Vagina (tissue), 2 donors: ENCODE results near the gene ZBED1. TPM values are rescaled to one million over a fixed set of nuclear protein-coding genes. Genes with fewer than 3 reads are reported as not detected.
A peak's percentile ranks its signal among the peaks of the same experiment; 100 is the strongest.

Experiments
- DNase-seq, 2 donors: peaks; one replicate each; pipeline ENCODE4 v3.0.0-alpha.2; 2017; ENCODE audit errors: extremely low spot score in 2 of 2
- H3K27ac ChIP-seq: fragments of 200-600 bp; sonication (generic); one replicate; pipeline ENCODE4 v1.5.1; 2019
- H3K27me3 ChIP-seq: fragments of 200-600 bp; sonication (generic); one replicate; pipeline ENCODE4 v1.5.1; 2019
- H3K36me3 ChIP-seq, 2 donors: fragments of 200-600 bp; sonication (generic); one replicate each; pipeline ENCODE4 v1.5.1; 2017 to 2019
- H3K4me1 ChIP-seq: fragments of 200-600 bp; sonication (generic); one replicate; pipeline ENCODE4 v1.5.1; 2019
- H3K4me3 ChIP-seq, 2 donors: fragments of 200-600 bp; sonication (generic); 1 replicate in 1 of 2; 2 replicates in 1 of 2; pipeline ENCODE4 v1.5.1; 2016 to 2019
- H3K9me3 ChIP-seq: fragments of 200-600 bp; sonication (generic); one replicate; pipeline ENCODE4 v1.5.1; 2019
- CTCF ChIP-seq, 3 experiments: fragments of 450-650 bp in 2 of 3; fragments of 200-600 bp in 1 of 3; sonication (generic) in 1 of 3; IDR thresholded peaks; one replicate each; pipeline ENCODE4 v1.5.1; 2017 to 2019; ENCODE audit warnings: antibody characterized with exemption in 3 of 3, mild to moderate bottlenecking in 2 of 3, moderate library complexity in 2 of 3
- POLR2A ChIP-seq, 2 donors: fragments of 450-650 bp; IDR thresholded peaks; one replicate each; pipeline ENCODE4 v1.6.1; 2017; ENCODE audit warnings: antibody characterized with exemption in 2 of 2, mild to moderate bottlenecking in 2 of 2, moderate library complexity in 2 of 2
- POLR2AphosphoS5 ChIP-seq, 2 donors: sonication (generic); formaldehyde crosslinking; IDR thresholded peaks; one replicate each; pipeline ENCODE4 v1.9.0; 2017; ENCODE audit warnings: antibody characterized with exemption in 2 of 2, mild to moderate bottlenecking in 2 of 2, low read depth in 1 of 2; ENCODE audit not compliant: insufficient read depth in 1 of 2
- intact Hi-C: fragments of 100-400 bp; cut with DNase I; formaldehyde crosslinking; loops from one replicate; pipeline ENCODE4 v1.15.1; 2023
- total RNA-seq: library from RNA; depleted of rRNA; stranded (reverse); fragments of >200 nt; gene quantifications from one replicate; pipeline ENCODE4 v1.2.3, GENCODE V29; 2016

The ZBED1 gene
- total RNA-seq, 1 donor from 2014 or later: 32.7 TPM

GRCh38 chrX:2502120-2502667 is 1.4 kb upstream of the ZBED1 start:
- intact Hi-C loops: no loop called here
- no peak for TF ChIP-seq POLR2A (IDR thresholded peaks at IDR 0.05)
- no peak for TF ChIP-seq CTCF (IDR thresholded peaks at IDR 0.05)
- no peak for TF ChIP-seq POLR2AphosphoS5 (IDR thresholded peaks at IDR 0.05; ENCODE audit: insufficient read depth in 1 of 2, low read depth in 1 of 2)
- no peak overlapping the region for H3K27ac ChIP-seq
- no peaks in the 10 kb centered on the region for H3K36me3 ChIP-seq
- no peak for DNase-seq
- no peaks in the 10 kb centered on the region for H3K9me3 ChIP-seq
- H3K4me1 ChIP-seq: peaks cover 29% of the 10 kb centered on the region
- no peak overlapping the region for H3K4me3 ChIP-seq
- no peaks in the 10 kb centered on the region for H3K27me3 ChIP-seq

- H3K4me3 ChIP-seq: no peak overlapping the region
- no peak for TF ChIP-seq CTCF (IDR thresholded peaks at IDR 0.05)
- no peak for TF ChIP-seq POLR2A (IDR thresholded peaks at IDR 0.05)
- TF ChIP-seq POLR2AphosphoS5 (IDR thresholded peaks at IDR 0.05; ENCODE audit: insufficient read depth in 1 of 2, low read depth in 1 of 2): no peak
- intact Hi-C loops: no loop called here
- H3K27me3 ChIP-seq: no peaks in the 10 kb centered on the region
- H3K36me3 ChIP-seq: no peaks in the 10 kb centered on the region
- peaks cover 31% of the 10 kb centered on the region for H3K4me1 ChIP-seq
- H3K27ac ChIP-seq: no peak overlapping the region
- H3K9me3 ChIP-seq: no peaks in the 10 kb centered on the region
- no peak for DNase-seq
Measured at GRCh38 chrX:2501559-2502102, 855 bp upstream of the ZBED1 start.

GRCh38 chrX:2500091-2500802 is 529 bp downstream of the ZBED1 start:
- Histone ChIP-seq H3K27ac (peak overlapping the region; percentile 94), H3K9me3 (no peaks in the 10 kb centered on the region), H3K27me3 (no peaks in the 10 kb centered on the region), H3K36me3 (no peaks in the 10 kb centered on the region), H3K4me3 (peak overlapping the region; percentile 81 to 99), H3K4me1 (peaks cover 31% of the 10 kb centered on the region)
- intact Hi-C loops: no loop called here
- TF ChIP-seq POLR2AphosphoS5 (IDR thresholded peaks at IDR 0.05; ENCODE audit: insufficient read depth in 1 of 2, low read depth in 1 of 2) (peak in 1 of 2 donors; percentile 28), CTCF (IDR thresholded peaks at IDR 0.05) (no peak)
- no peak for DNase-seq

- Histone ChIP-seq H3K4me3 (peak overlapping the region; percentile 81 to 99), H3K27me3 (no peaks in the 10 kb centered on the region), H3K36me3 (no peaks in the 10 kb centered on the region), H3K4me1 (peaks cover 31% of the 10 kb centered on the region), H3K9me3 (no peaks in the 10 kb centered on the region), H3K27ac (peak overlapping the region; percentile 94)
- intact Hi-C loops: no loop called here
- TF ChIP-seq CTCF (IDR thresholded peaks at IDR 0.05) (no peak), POLR2AphosphoS5 (IDR thresholded peaks at IDR 0.05; ENCODE audit: insufficient read depth in 1 of 2, low read depth in 1 of 2) (no peak), POLR2A (IDR thresholded peaks at IDR 0.05) (no peak)
- no peak for DNase-seq
Measured at GRCh38 chrX:2499507-2499906, 1.3 kb downstream of the ZBED1 start.

GRCh38 chrX:2498781-2499302 is 1.9 kb downstream of the ZBED1 start:
- Histone ChIP-seq H3K36me3 (no peaks in the 10 kb centered on the region), H3K27me3 (no peaks in the 10 kb centered on the region), H3K4me1 (peaks cover 31% of the 10 kb centered on the region), H3K9me3 (no peaks in the 10 kb centered on the region), H3K27ac (peak overlapping the region; percentile 94), H3K4me3 (peak overlapping the region; percentile 17 to 81)
- TF ChIP-seq POLR2AphosphoS5 (IDR thresholded peaks at IDR 0.05; ENCODE audit: insufficient read depth in 1 of 2, low read depth in 1 of 2) (no peak), CTCF (IDR thresholded peaks at IDR 0.05) (no peak), POLR2A (IDR thresholded peaks at IDR 0.05) (no peak)
- intact Hi-C loops: no loop called here
- DNase-seq: no peak
